Measurements from ENCODE around the gene ATP11A.

DNA sequence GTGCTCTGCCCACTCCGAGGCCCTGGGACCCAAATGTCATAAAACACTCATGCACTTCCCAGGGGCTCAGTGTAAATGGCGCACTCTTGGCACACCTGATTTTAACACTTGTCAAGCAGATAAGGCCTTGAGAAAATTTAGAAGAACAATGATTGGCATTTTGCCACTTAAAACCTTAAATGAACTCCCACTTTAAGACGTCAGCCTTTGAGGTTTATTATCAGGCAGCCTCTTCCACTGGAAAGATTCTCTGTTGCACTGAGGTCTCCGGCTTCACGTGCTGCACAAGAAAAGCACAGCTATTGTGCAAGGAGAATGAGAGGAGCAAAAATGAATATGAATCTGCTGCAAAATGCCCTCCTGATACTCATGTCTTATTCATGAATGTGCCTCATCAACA, 38.5 kb upstream of the ATP11A start:
- TF ChIP-seq ZNF274 (IDR thresholded peaks at IDR 0.05; ENCODE audit: low read depth, low read length) (no peak), YY1 (IDR thresholded peaks at IDR 0.05; ENCODE audit: insufficient read depth, insufficient read length) (no peak), SUZ12 (IDR thresholded peaks at IDR 0.05; ENCODE audit: extremely low read depth, insufficient read depth, insufficient read length) (no peak)

All from NT2/D1 (cell line).